IMR-90 (cell line): ENCODE data around the gene BTRC. TPM values are rescaled to one million over a fixed set of nuclear protein-coding genes. Genes with fewer than 3 reads are reported as not detected.

Experiments used
- ATAC-seq: fragments of 200-7000 bp; cut with Tn5 transposase; 2 replicates; pipeline ENCODE4 v1.9.1; 2020; ENCODE audit warnings: low read depth, mild to moderate bottlenecking, moderate library complexity
- BruUV-seq: library from RNA; stranded (reverse); fragments of 400-500 nt; replicated peaks from 2 replicates; lab custom pipeline; 2021; lab: Mats Ljungman, UMichigan
- CTCF ChIA-PET: fragments of 300-600 bp; formaldehyde crosslinking; extraction: SDS; loops from one replicate; lab custom pipeline; 2021; ENCODE audit warnings: antibody characterized with exemption; lab: Yijun Ruan, JAX
- POLR2A ChIA-PET: fragments of 300-600 bp; sonication (Branson Sonifier 250); formaldehyde crosslinking; loops from one replicate; lab custom pipeline; 2022; ENCODE audit warnings: antibody characterized with exemption; ENCODE audit not compliant: unreplicated experiment; lab: Charles Lee
- DNase-seq: peaks from one replicate; pipeline ENCODE4 v3.0.0; 2013
- H2AFZ ChIP-seq: replicated peaks from 2 replicates; pipeline ENCODE3; 2013; ENCODE audit warnings: low read length, mild to moderate bottlenecking; ENCODE audit not compliant: poor library complexity
- H2AK5ac ChIP-seq: 2 replicates; pipeline ENCODE4 v1.6.1; 2013; ENCODE audit warnings: low read depth, low read length, inconsistent platforms
- H2AK9ac ChIP-seq: replicated peaks from 2 replicates; pipeline ENCODE3; 2013; ENCODE audit warnings: mild to moderate bottlenecking, low read depth, low read length, moderate library complexity; ENCODE audit not compliant: poor library complexity
- H2BK120ac ChIP-seq: 2 replicates; pipeline ENCODE4 v1.6.1; 2013; ENCODE audit warnings: low read depth, low read length, inconsistent platforms
- H2BK15ac ChIP-seq: 3 replicates; pipeline ENCODE4 v1.6.1; 2013; ENCODE audit warnings: low read depth, low read length, inconsistent platforms
- H2BK20ac ChIP-seq: 2 replicates; pipeline ENCODE4 v1.6.1; 2013; ENCODE audit warnings: low read depth, mild to moderate bottlenecking, inconsistent platforms, low read length, moderate library complexity
- H2BK5ac ChIP-seq: 2 replicates; pipeline ENCODE4 v1.6.1; 2013; ENCODE audit warnings: mild to moderate bottlenecking, low read depth, low read length, inconsistent platforms; ENCODE audit not compliant: poor library complexity, severe bottlenecking
- H3K14ac ChIP-seq: replicated peaks from 2 replicates; pipeline ENCODE4 v1.6.1; 2013; ENCODE audit warnings: low read depth, low read length, inconsistent platforms
- H3K18ac ChIP-seq: 2 replicates; pipeline ENCODE4 v1.6.1; 2013; ENCODE audit warnings: low read depth, low read length, control low read depth
- H3K23ac ChIP-seq: 2 replicates; pipeline ENCODE4 v1.6.1; 2013; ENCODE audit warnings: low read depth, low read length, inconsistent platforms
- H3K27ac ChIP-seq: 2 replicates; pipeline ENCODE4 v1.5.1; 2013; ENCODE audit warnings: mild to moderate bottlenecking, control low read depth, low read length; ENCODE audit not compliant: insufficient read depth
- H3K27me3 ChIP-seq: 2 replicates; pipeline ENCODE4 v1.6.1; 2013; ENCODE audit warnings: low read length; ENCODE audit not compliant: control insufficient read depth, insufficient read depth
- H3K36me3 ChIP-seq: 2 replicates; pipeline ENCODE4 v1.6.1; 2013; ENCODE audit warnings: low read length, mixed read lengths; ENCODE audit not compliant: control insufficient read depth, insufficient read depth
- H3K4ac ChIP-seq: 2 replicates; pipeline ENCODE4 v1.6.1; 2013; ENCODE audit warnings: low read depth, low read length, inconsistent platforms
- H3K4me1 ChIP-seq: 2 replicates; pipeline ENCODE4 v1.6.1; 2013; ENCODE audit warnings: low read length, mixed read lengths; ENCODE audit not compliant: control insufficient read depth, insufficient read depth
- H3K4me2 ChIP-seq: 2 replicates; pipeline ENCODE4 v1.6.1; 2013; ENCODE audit warnings: low read depth, mild to moderate bottlenecking, control low read depth, low read length, moderate library complexity
- H3K4me3 ChIP-seq: 2 replicates; pipeline ENCODE4 v1.5.1; 2013; ENCODE audit warnings: low read depth, mild to moderate bottlenecking, control low read depth, low read length, moderate library complexity; ENCODE audit not compliant: insufficient read depth
- H3K56ac ChIP-seq: 2 replicates; pipeline ENCODE4 v1.6.1; 2013; ENCODE audit warnings: low read length, inconsistent platforms; ENCODE audit not compliant: insufficient read depth; ENCODE audit errors: extremely low read depth
- H3K79me1 ChIP-seq, 2 experiments: 2 replicates each; pipeline ENCODE4 v1.6.1; 2013; ENCODE audit warnings: low read length in 2 of 2, inconsistent platforms in 1 of 2, low read depth in 1 of 2
- H3K9ac ChIP-seq: 2 replicates; pipeline ENCODE4 v1.6.1; 2013; ENCODE audit warnings: low read depth, low read length, control low read depth
- H3K9me1 ChIP-seq: 2 replicates; pipeline ENCODE4 v1.6.1; 2013; ENCODE audit warnings: low read length, inconsistent platforms; ENCODE audit not compliant: insufficient read depth
- H3K9me3 ChIP-seq: 2 replicates; pipeline ENCODE4 v1.6.1; 2013; ENCODE audit warnings: low read length; ENCODE audit not compliant: control insufficient read depth, insufficient read depth
- H4K20me1 ChIP-seq: 2 replicates; pipeline ENCODE4 v1.6.1; 2013; ENCODE audit warnings: low read length, inconsistent platforms; ENCODE audit not compliant: insufficient read depth
- H4K5ac ChIP-seq: 2 replicates; pipeline ENCODE4 v1.6.1; 2013; ENCODE audit warnings: mild to moderate bottlenecking, low read depth, low read length, control low read depth
- H4K8ac ChIP-seq, 2 experiments: 2 replicates each; pipeline ENCODE4 v1.6.1; 2013; ENCODE audit warnings: low read depth in 2 of 2, low read length in 2 of 2, control low read depth in 1 of 2, inconsistent platforms in 1 of 2
- H4K91ac ChIP-seq: 2 replicates; pipeline ENCODE4 v1.6.1; 2013; ENCODE audit warnings: low read depth, low read length, inconsistent platforms; ENCODE audit not compliant: insufficient read depth
- FOS ChIP-seq: fragments of 150-350 bp; IDR thresholded peaks from 2 replicates; pipeline ENCODE4 v1.6.1; 2016; ENCODE audit warnings: low read depth, low read length
- MAFK ChIP-seq: IDR thresholded peaks from 2 replicates; pipeline ENCODE4 v1.6.1; 2012; ENCODE audit warnings: low read depth, low read length, improper control_type of control experiment
- MAZ ChIP-seq: IDR thresholded peaks from 2 replicates; pipeline ENCODE4 v1.6.1; 2012; ENCODE audit warnings: low read depth, mild to moderate bottlenecking, low read length, improper control_type of control experiment, moderate library complexity, borderline replicate concordance
- MXI1 ChIP-seq: IDR thresholded peaks from 2 replicates; pipeline ENCODE4 v1.6.1; 2012; ENCODE audit warnings: low read depth, mild to moderate bottlenecking, low read length, moderate library complexity, borderline replicate concordance
- NFE2L2 ChIP-seq: fragments of 150-350 bp; IDR thresholded peaks from 2 replicates; pipeline ENCODE4 v1.6.1; 2016; ENCODE audit warnings: low read depth, mild to moderate bottlenecking, low read length
- POLR2A ChIP-seq: IDR thresholded peaks from 2 replicates; pipeline ENCODE4 v1.6.1; 2012; ENCODE audit warnings: mild to moderate bottlenecking, low read depth, low read length
- RCOR1 ChIP-seq: IDR thresholded peaks from 2 replicates; pipeline ENCODE4 v1.6.1; 2012; ENCODE audit warnings: mild to moderate bottlenecking, low read length, improper control_type of control experiment; ENCODE audit not compliant: insufficient replicate concordance
- RFX5 ChIP-seq: IDR thresholded peaks from 2 replicates; pipeline ENCODE4 v1.8.0; 2012; ENCODE audit warnings: low read depth, mild to moderate bottlenecking, low read length, moderate library complexity
- SMC3 ChIP-seq: fragments of 150-350 bp; IDR thresholded peaks from 2 replicates; pipeline ENCODE4 v1.6.1; 2016; ENCODE audit warnings: low read depth, mild to moderate bottlenecking, antibody characterized with exemption, low read length, moderate library complexity
- WGBS, 2 experiments: methylation state at CpG; one replicate each; pipeline versions ENCODE4 v1.1.5 to v1.1.7; 2013; ENCODE audit warnings: missing lambda C conversion rate in 2 of 2; ENCODE audit not compliant: insufficient read length in 1 of 2; ENCODE audit errors: extremely low coverage in 2 of 2; 5-methylcytosine and 5-hydroxymethylcytosine counted together
- dilution Hi-C: fragments of 300-500 bp; cut with HindIII; formaldehyde crosslinking; loops from one replicate; pipeline ENCODE4 v1.14.3; 2018; ENCODE audit warnings: low sequenced_read_pairs; ENCODE audit not compliant: unreplicated experiment
- in situ Hi-C: fragments of 300-500 bp; cut with MboI; formaldehyde crosslinking; loops from 3 replicates; pipeline ENCODE4 v1.14.3; 2019; ENCODE audit warnings: low sequenced_read_pairs, inconsistent platforms, mixed read lengths
- intact Hi-C: fragments of 100-400 bp; cut with micrococcal nuclease; formaldehyde crosslinking; loops from 2 replicates; pipeline ENCODE4 v1.10.0; 2022
- polyA plus RNA-seq, 3 experiments: library from polyadenylated mRNA; depleted of rRNA; stranded (reverse); fragments of >200 nt; gene quantifications; 2 replicates each; pipeline ENCODE4 v1.2.3, GENCODE V29; 2012; ENCODE audit warnings: low replicate concordance in 1 of 3
- total RNA-seq: library from RNA; depleted of rRNA; stranded (reverse); fragments of >200 nt; gene quantifications from 2 replicates; pipeline ENCODE4 v1.2.3, GENCODE V29; 2012
- TF ChIP-seq, protein P1 (sequence below): fragments of 150-350 bp; IDR thresholded peaks from 2 replicates; pipeline ENCODE4 v1.6.1; 2017; ENCODE audit warnings: mild to moderate bottlenecking, antibody characterized with exemption, low read length, low read depth
- TF ChIP-seq, protein P2 (sequence below): fragments of 150-350 bp; IDR thresholded peaks from 2 replicates; pipeline ENCODE4 v1.6.1; 2016; ENCODE audit warnings: low read depth, mild to moderate bottlenecking, low read length, moderate library complexity, borderline replicate concordance

Gene BTRC
- total and polyA plus RNA-seq, 2 of the 4 experiments (the other 2 are of a cell fraction): 7.7 to 8.4 TPM

DNA sequence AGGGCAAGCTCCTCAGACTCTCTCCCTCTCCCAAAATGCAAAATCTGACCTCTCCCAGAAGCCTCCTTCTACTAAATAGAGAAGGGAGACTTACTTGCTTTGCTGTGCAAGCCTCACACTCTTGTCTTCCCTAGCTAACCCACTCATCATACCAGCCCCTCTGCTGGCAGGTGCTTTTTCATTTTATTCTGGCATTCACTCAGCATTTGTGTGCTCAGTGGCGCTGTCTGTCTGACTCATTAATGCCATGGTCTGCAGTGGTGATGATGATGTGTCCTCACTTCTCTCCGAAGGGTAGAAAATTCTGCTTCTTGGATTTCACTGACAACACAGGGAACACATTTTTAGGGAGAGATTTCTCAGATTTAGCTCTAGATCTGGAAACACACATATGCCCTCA lies 22.0 kb upstream of the BTRC start:
- Histone ChIP-seq H2BK120ac (no peak overlapping the region), H3K9ac (no peak overlapping the region), H3K4me3 (no peak overlapping the region), H2BK15ac (no peak overlapping the region), H3K9me3 (peaks cover 3% of the 10 kb centered on the region; the same call in 1 of the 2 replicates), H3K9me1 (no peaks in the 10 kb centered on the region), H3K27ac (no peak overlapping the region), H2AFZ (no peak overlapping the region), H3K18ac (no peak overlapping the region), H4K91ac (no peak overlapping the region), H4K5ac (no peak overlapping the region), H3K14ac (no peak overlapping the region), H3K27me3 (peaks cover 43% of the 10 kb centered on the region), H2BK20ac (no peak overlapping the region), H4K20me1 (no peaks in the 10 kb centered on the region; the same call in 1 of the 2 replicates), H3K4me2 (no peak overlapping the region), H3K23ac (no peak overlapping the region), H3K4me1 (peaks cover 2% of the 10 kb centered on the region; the same call in 1 of the 2 replicates), H4K8ac (no peak overlapping the region), H2BK5ac (no peak overlapping the region), H2AK5ac (no peak overlapping the region), H2AK9ac (no peak overlapping the region), H3K4ac (no peak overlapping the region), H3K56ac (no peak overlapping the region), H3K79me1 (no peaks in the 10 kb centered on the region), H3K36me3 (no peaks in the 10 kb centered on the region)
- intact Hi-C loops (no loop called here), in situ Hi-C loops (no loop called here), dilution Hi-C loops (no loop called here)
- WGBS, 2 experiments: no CpG with 5 or more reads among the region's 2 CpGs
- no peak for ATAC-seq
- DNase-seq: no peak
- TF ChIP-seq RCOR1 (no peak), MAZ (no peak), MAFK (no peak), FOS (no peak), RFX5 (no peak), SMC3 (no peak), MXI1 (no peak), NFE2L2 (no peak), POLR2A (no peak)
- TF ChIP-seq, protein P1, sequence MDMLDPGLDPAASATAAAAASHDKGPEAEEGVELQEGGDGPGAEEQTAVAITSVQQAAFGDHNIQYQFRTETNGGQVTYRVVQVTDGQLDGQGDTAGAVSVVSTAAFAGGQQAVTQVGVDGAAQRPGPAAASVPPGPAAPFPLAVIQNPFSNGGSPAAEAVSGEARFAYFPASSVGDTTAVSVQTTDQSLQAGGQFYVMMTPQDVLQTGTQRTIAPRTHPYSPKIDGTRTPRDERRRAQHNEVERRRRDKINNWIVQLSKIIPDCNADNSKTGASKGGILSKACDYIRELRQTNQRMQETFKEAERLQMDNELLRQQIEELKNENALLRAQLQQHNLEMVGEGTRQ: no peak
- TF ChIP-seq, protein P2, sequence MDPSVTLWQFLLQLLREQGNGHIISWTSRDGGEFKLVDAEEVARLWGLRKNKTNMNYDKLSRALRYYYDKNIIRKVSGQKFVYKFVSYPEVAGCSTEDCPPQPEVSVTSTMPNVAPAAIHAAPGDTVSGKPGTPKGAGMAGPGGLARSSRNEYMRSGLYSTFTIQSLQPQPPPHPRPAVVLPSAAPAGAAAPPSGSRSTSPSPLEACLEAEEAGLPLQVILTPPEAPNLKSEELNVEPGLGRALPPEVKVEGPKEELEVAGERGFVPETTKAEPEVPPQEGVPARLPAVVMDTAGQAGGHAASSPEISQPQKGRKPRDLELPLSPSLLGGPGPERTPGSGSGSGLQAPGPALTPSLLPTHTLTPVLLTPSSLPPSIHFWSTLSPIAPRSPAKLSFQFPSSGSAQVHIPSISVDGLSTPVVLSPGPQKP: no peak
- ChIA-PET CTCF (no interaction called here), POLR2A (no interaction called here)
- no TSS peak for BruUV-seq
